BJ (cell line): ENCODE data around the gene C5. TPM values are rescaled to one million over a fixed set of nuclear protein-coding genes. Genes with fewer than 3 reads are reported as not detected.

ENCODE experiments used
- CTCF ChIA-PET: fragments of 350-600 bp; formaldehyde crosslinking; extraction: SDS; loops from one replicate; lab custom pipeline; 2021; ENCODE audit warnings: antibody characterized with exemption, inconsistent platforms; lab: Yijun Ruan, JAX
- POLR2A ChIA-PET: fragments of 300-600 bp; sonication (Branson Sonifier 250); formaldehyde crosslinking; extraction: SDS; loops from one replicate; lab custom pipeline; 2021; ENCODE audit warnings: antibody characterized with exemption; lab: Charles Lee
- DNase-seq: peaks from one replicate; pipeline ENCODE4 v3.0.0-alpha.2; 2011; ENCODE audit warnings: low read depth
- H3K27me3 ChIP-seq: 2 replicates; pipeline ENCODE4 v1.6.0; 2011; ENCODE audit warnings: low read length; ENCODE audit not compliant: control insufficient read depth, insufficient read depth
- H3K36me3 ChIP-seq: 2 replicates; pipeline ENCODE4 v1.5.1; 2011; ENCODE audit warnings: low read length; ENCODE audit not compliant: control insufficient read depth, insufficient read depth
- H3K4me3 ChIP-seq: 2 replicates; pipeline ENCODE4 v1.5.1; 2011; ENCODE audit warnings: low read depth, mild to moderate bottlenecking, control low read depth, low read length
- polyA plus RNA-seq: library from polyadenylated mRNA; depleted of rRNA; stranded (reverse); fragments of >200 nt; gene quantifications from 2 replicates; pipeline ENCODE4 v1.2.3, GENCODE V29; 2011
- TF ChIP-seq, protein P1 (sequence below): IDR thresholded peaks from 2 replicates; pipeline ENCODE4 v1.5.1; 2011; ENCODE audit warnings: low read depth, mild to moderate bottlenecking, control low read depth, inconsistent platforms, low read length, moderate library complexity; ENCODE audit not compliant: insufficient read depth

C5 gene
- polyA plus RNA-seq, 1 experiment, result 1.4 TPM

DNA sequence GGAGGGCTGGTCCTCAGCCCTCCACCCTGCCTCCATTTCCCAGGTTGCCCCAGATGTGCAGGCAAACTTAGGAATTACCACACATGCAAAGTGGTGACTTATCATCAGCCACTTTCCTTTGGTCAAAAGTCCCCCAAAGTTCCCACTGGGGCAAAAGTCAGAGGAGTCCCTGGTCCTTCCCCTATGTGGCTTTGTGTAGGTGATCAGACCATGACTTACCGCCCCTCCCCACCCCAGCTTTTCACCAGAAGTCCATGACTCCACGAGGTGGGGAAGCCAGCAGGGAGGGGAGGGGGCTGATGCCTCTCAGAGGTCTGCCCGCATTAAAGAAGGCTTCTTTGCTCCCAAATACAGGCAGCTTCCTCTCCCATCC is 129.3 kb downstream of the C5 start:
- no peak for DNase-seq
- POLR2A ChIA-PET, result no interaction called here
- H3K27me3 ChIP-seq, result no peaks in the 10 kb centered on the region
- TF ChIP-seq, protein P1, sequence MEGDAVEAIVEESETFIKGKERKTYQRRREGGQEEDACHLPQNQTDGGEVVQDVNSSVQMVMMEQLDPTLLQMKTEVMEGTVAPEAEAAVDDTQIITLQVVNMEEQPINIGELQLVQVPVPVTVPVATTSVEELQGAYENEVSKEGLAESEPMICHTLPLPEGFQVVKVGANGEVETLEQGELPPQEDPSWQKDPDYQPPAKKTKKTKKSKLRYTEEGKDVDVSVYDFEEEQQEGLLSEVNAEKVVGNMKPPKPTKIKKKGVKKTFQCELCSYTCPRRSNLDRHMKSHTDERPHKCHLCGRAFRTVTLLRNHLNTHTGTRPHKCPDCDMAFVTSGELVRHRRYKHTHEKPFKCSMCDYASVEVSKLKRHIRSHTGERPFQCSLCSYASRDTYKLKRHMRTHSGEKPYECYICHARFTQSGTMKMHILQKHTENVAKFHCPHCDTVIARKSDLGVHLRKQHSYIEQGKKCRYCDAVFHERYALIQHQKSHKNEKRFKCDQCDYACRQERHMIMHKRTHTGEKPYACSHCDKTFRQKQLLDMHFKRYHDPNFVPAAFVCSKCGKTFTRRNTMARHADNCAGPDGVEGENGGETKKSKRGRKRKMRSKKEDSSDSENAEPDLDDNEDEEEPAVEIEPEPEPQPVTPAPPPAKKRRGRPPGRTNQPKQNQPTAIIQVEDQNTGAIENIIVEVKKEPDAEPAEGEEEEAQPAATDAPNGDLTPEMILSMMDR, result no peak
- H3K4me3 ChIP-seq, result no peak overlapping the region
- CTCF ChIA-PET, result interaction anchor here (1.1 to 1.6 kb wide), 2 partner anchors 15 to 18 kb away, joined by 3 to 4 read pairs; no protein-coding TSS in a partner anchor
- no peaks in the 10 kb centered on the region for H3K36me3 ChIP-seq

DNA sequence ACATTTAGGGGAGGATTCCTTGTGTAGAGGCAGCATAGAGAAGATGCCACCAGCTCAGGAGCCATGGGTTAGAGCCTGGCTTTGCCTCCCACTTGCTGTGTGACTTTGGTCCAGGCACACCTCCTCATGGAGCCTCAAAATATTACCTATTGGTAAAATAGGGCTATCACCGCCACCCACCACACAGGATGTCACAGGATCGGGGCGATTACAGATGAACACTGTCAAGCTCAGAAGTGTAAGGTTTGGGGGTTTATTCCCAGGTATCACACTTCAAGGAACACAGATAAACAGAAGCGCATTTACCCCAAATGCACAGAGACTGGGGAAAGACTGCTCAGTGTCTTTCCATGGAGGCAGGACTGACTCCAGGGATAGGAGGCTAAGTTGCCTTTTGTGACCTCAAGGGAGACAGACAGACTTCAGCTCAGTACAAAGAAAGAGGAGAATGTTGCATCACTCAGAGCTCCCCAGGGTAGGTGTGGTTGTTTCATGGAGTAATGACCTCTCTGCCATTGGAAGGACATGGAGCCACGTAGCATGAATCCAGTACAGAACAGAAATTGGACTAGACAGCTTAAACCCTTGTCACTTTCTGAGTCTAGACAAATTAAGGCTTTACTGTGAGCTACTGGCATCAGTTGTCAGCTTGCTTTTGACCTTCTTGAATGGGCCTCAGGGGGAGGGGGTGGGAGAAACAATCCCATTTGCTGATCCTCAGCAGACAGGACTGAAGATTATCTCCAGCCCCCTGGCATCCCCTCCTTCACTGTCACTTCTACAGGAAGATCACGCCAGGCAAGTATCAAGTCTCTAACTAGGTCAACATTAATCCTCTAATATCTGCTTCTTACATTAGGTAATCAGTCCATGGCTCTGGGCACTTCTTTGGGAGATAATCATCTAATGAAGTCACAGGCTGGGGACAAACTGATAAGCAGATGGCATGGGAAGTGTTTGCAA is 130.0 kb downstream of the C5 start:
- POLR2A ChIA-PET, result interaction anchor here (0.6 kb wide), 1 partner anchor 32 kb away, joined by 7 read pairs; no protein-coding TSS in a partner anchor
- no peak overlapping the region for H3K4me3 ChIP-seq
- DNase-seq, result no peak
- CTCF ChIA-PET, result interaction anchor here (1.2 to 1.6 kb wide), 3 partner anchors 10 to 19 kb away, joined by 3 to 6 read pairs (median 4); no protein-coding TSS in a partner anchor
- TF ChIP-seq, protein P1, result no peak
- no peaks in the 10 kb centered on the region for H3K36me3 ChIP-seq
- no peaks in the 10 kb centered on the region for H3K27me3 ChIP-seq

DNA sequence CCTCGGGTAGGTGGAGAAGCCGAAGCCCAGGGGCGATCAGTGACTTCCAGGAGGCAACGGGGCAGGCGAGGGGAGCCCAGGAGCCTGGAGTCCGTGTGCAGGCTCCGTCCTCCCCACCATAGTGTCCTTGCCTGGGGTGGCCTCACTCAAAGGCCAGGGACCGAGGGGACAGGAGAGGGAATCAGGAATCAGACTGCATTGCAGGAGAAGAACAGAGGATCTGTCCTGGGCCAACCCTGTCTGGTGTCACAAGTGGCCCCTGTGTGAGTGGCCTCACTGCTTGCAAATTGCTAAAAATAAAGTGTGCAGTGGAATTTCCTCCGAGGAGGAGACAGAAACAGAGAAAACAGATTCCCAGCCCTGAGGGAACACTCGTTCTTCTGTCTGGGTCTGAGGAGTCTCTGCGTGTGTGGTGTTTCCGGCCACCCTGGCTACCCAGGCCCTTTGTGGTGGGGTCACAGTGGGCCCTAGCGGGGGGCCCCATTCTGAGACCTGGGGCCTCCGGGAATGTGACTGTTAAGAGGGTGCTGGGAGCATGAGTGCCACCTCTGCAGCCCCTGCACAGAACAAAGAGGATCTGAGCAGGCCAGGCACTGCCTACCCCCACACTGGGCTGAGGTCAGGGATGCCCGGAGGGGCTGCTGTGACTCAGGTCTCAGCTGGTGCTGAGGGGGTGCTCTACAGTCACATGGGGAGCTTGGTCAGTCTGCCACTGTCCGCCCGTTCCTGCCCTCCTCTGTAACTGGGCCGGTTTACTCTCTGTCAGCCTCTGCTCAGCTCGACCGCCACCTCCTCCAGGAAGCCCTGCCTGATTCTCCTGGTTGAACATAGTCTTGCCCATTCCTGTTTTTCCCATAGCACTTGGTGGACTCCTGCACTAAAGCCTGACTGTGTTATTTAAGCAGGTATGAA is 130.9 kb downstream of the C5 start:
- CTCF ChIA-PET, result interaction anchor here (1.2 to 1.5 kb wide), 3 partner anchors 8 to 20 kb away, joined by 3 to 6 read pairs (median 3); no protein-coding TSS in a partner anchor
- DNase-seq, result no peak
- no peaks in the 10 kb centered on the region for H3K27me3 ChIP-seq
- H3K4me3 ChIP-seq, result no peak overlapping the region
- H3K36me3 ChIP-seq, result no peaks in the 10 kb centered on the region
- POLR2A ChIA-PET, result no interaction called here
- TF ChIP-seq, protein P1, result no peak

DNA sequence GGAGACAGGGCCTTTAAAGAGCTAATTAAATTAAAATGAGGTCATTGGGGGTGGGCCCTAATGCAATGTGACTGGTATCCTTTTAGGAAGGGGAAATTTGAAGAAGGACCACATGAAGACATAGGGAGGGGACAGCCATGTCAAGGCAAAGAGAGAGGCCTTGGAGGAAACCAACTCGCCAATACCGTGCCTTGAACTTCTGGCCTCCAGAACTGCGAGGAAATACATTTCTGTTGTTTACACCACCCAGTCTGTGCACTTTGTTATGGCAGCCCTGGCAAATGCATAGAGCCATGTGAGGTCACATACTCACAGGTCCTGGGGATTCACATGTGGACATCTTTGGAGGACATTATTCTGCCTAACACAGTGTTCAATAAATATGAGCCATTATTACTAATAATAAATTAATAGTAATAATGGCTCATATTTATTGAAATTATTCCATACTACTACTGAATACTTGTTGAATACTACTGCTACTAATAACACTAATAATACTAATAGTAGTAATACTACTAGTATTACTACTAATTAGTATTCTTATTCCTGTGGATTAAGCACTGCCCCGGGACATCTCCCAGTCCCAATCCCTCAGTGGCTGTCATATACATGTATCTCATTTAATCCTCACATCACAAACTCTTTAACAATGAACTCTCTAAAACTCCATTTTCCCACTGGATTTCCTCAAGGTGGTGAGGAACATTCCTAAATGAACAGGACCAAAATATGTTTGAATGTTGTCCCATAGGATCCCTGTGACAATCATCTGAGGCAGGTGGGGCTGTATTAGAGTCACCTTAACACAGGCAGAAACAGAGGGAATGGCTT is 131.9 kb downstream of the C5 start:
- CTCF ChIA-PET, result interaction anchor here (1.4 to 1.5 kb wide), 4 partner anchors 9 to 142 kb away, joined by 3 to 6 read pairs (median 3); no protein-coding TSS in a partner anchor
- TF ChIP-seq, protein P1, result no peak
- Histone ChIP-seq H3K36me3 (no peaks in the 10 kb centered on the region), H3K27me3 (no peaks in the 10 kb centered on the region), H3K4me3 (no peak overlapping the region)
- POLR2A ChIA-PET, result no interaction called here
- DNase-seq, result no peak
